Suprapubic skin (tissue), 4 donors: ENCODE results near the gene NEGR1. TPM values are rescaled to one million over a fixed set of nuclear protein-coding genes. Genes with fewer than 3 reads are reported as not detected.

ENCODE experiments used
- DNase-seq, 2 donors: peaks; one replicate each; pipeline ENCODE4 v3.0.0-alpha.2; 2019; ENCODE audit warnings: low spot score in 2 of 2
- H3K27ac ChIP-seq: fragments of 200-600 bp; sonication (generic); one replicate; pipeline ENCODE4 v1.5.1; 2019
- H3K27me3 ChIP-seq: fragments of 200-600 bp; sonication (generic); one replicate; pipeline ENCODE4 v1.5.1; 2019
- H3K36me3 ChIP-seq: fragments of 200-600 bp; sonication (generic); one replicate; pipeline ENCODE4 v1.5.1; 2019
- H3K4me1 ChIP-seq: fragments of 200-600 bp; sonication (generic); one replicate; pipeline ENCODE4 v1.5.1; 2019
- H3K4me3 ChIP-seq: fragments of 200-600 bp; sonication (generic); one replicate; pipeline ENCODE4 v1.5.1; 2019; ENCODE audit warnings: mild to moderate bottlenecking
- H3K9me3 ChIP-seq: fragments of 200-600 bp; sonication (generic); one replicate; pipeline ENCODE4 v1.5.1; 2019
- EP300 ChIP-seq: sonication (generic); formaldehyde crosslinking; IDR thresholded peaks from one replicate; pipeline ENCODE4 v1.6.1; 2017; ENCODE audit warnings: antibody characterized with exemption
- POLR2A ChIP-seq, 2 donors: fragments of 450-650 bp; IDR thresholded peaks; one replicate each; pipeline ENCODE4 v1.6.1; 2017; ENCODE audit warnings: antibody characterized with exemption in 2 of 2, mild to moderate bottlenecking in 2 of 2, moderate library complexity in 2 of 2
- POLR2AphosphoS5 ChIP-seq, 3 donors: sonication (generic); formaldehyde crosslinking; IDR thresholded peaks; one replicate each; pipeline ENCODE4 v1.6.1; 2017; ENCODE audit warnings: antibody characterized with exemption in 3 of 3
- WGBS: methylation state at CpG from one replicate; pipeline ENCODE4 v1.1.5; 2018; 5-methylcytosine and 5-hydroxymethylcytosine counted together
- total RNA-seq, 4 donors: library from RNA; depleted of rRNA; stranded (reverse); fragments of >200 nt; gene quantifications; one replicate each; pipeline ENCODE4 v1.1.0, GENCODE V29; 2016
- TF ChIP-seq, protein P1 (sequence below), 2 donors: fragments of 200-600 bp in 1 of 2; fragments of 450-650 bp in 1 of 2; sonication (generic) in 1 of 2; IDR thresholded peaks; one replicate each; pipeline ENCODE4 v1.5.1; 2016 to 2019; ENCODE audit warnings: antibody characterized with exemption in 2 of 2, mild to moderate bottlenecking in 1 of 2, moderate library complexity in 1 of 2

The NEGR1 gene
- total RNA-seq, 4 donors from 2014 or later: 3.0 to 9.9 (median 3.8) TPM

DNA sequence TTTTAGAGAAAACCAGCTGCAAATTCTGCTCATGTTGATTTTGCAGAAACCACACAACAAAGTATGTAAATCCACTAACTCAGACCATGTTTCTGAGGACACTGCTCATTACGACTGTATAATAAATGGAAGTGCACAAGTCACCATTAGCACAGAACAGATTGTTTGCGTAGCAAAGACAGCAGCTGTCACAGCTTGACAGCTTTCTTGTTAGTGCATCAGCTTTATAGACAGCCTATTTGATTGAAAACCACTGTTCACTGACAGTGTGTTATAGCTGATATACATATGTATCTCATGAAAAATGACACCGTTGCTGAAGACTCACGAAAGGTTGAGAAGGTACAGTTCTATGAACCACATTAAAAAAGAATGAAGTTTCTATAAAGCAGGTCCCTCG lies 641.3 kb downstream of the NEGR1 start:
- Histone ChIP-seq H3K27me3 (no peaks in the 10 kb centered on the region), H3K36me3 (no peaks in the 10 kb centered on the region), H3K4me1 (no peaks in the 10 kb centered on the region), H3K4me3 (no peak overlapping the region), H3K9me3 (no peaks in the 10 kb centered on the region), H3K27ac (no peak overlapping the region)
- TF ChIP-seq EP300: no peak
- no peak for TF ChIP-seq POLR2AphosphoS5 (IDR thresholded peaks at IDR 0.05)
- no peak for TF ChIP-seq POLR2A (IDR thresholded peaks at IDR 0.05)
- TF ChIP-seq, protein P1, sequence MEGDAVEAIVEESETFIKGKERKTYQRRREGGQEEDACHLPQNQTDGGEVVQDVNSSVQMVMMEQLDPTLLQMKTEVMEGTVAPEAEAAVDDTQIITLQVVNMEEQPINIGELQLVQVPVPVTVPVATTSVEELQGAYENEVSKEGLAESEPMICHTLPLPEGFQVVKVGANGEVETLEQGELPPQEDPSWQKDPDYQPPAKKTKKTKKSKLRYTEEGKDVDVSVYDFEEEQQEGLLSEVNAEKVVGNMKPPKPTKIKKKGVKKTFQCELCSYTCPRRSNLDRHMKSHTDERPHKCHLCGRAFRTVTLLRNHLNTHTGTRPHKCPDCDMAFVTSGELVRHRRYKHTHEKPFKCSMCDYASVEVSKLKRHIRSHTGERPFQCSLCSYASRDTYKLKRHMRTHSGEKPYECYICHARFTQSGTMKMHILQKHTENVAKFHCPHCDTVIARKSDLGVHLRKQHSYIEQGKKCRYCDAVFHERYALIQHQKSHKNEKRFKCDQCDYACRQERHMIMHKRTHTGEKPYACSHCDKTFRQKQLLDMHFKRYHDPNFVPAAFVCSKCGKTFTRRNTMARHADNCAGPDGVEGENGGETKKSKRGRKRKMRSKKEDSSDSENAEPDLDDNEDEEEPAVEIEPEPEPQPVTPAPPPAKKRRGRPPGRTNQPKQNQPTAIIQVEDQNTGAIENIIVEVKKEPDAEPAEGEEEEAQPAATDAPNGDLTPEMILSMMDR (IDR thresholded peaks at IDR 0.05): no peak
- DNase-seq: no peak
- 86% methylated on average over 5 of the region's 5 CpGs for WGBS

DNA sequence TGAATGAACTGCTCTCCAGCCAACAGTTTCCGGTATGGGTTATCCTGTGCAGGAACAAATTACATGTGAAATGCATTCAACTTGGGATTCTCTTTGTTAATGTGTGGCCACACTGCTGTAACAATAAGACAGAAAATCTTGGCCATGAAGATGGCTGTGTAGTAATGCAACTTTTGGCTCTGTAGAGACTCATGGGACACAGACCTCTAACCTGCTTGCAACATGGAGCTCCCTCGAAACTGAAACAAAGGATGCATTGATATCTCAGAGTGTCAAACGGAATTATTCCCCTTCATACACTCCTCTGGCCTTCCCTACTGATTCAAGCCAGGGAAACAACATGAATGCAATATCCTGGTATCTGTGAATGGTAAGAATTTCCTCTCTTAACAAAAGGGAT lies 642.2 kb downstream of the NEGR1 start:
- DNase-seq: no peak
- no peak overlapping the region for H3K27ac ChIP-seq
- H3K36me3 ChIP-seq: no peaks in the 10 kb centered on the region
- H3K4me1 ChIP-seq: no peaks in the 10 kb centered on the region
- H3K4me3 ChIP-seq: no peak overlapping the region
- WGBS: 82% methylated on average over 3 of the region's 3 CpGs
- no peaks in the 10 kb centered on the region for H3K9me3 ChIP-seq
- TF ChIP-seq, protein P1 (IDR thresholded peaks at IDR 0.05): no peak
- TF ChIP-seq POLR2A (IDR thresholded peaks at IDR 0.05): no peak
- TF ChIP-seq EP300: no peak
- no peak for TF ChIP-seq POLR2AphosphoS5 (IDR thresholded peaks at IDR 0.05)
- H3K27me3 ChIP-seq: no peaks in the 10 kb centered on the region

DNA sequence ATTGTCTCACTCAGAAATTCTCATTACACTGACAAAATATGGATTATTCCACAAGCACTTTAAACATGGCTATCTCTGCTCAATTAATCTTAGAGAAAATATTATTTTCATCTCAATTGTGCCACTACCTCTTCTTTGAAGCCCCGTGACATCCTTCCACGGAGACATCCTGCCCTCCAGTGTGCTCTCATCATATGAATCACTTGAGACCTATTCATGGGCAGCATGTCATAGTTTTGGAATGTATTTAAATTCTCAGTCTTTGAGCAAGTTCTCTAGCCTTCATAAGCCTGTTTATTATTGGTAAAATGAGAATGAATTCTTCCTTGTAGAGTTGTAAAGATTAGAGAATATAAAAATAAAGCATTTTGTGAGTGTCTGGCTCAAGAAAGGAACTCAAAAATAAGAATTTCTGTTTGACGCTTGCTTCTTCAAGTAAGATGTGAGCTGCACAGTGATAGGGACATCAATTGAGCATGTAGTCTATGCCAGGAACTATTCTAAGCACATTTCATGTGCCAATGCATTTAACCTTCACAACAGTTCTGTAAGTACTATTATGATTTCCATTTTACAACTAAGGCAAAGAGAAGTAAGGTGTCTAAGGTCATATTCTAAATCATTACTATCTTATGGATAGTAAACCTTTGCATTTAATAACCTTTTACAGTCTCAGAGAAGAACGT lies 644.1 kb downstream of the NEGR1 start:
- no peaks in the 10 kb centered on the region for H3K27me3 ChIP-seq
- H3K36me3 ChIP-seq: no peaks in the 10 kb centered on the region
- H3K27ac ChIP-seq: no peak overlapping the region
- WGBS: 59% methylated on average over 4 of the region's 4 CpGs
- no peaks in the 10 kb centered on the region for H3K9me3 ChIP-seq
- DNase-seq: no peak
- TF ChIP-seq, protein P1 (IDR thresholded peaks at IDR 0.05): no peak
- no peak for TF ChIP-seq EP300
- no peak for TF ChIP-seq POLR2AphosphoS5 (IDR thresholded peaks at IDR 0.05)
- no peak for TF ChIP-seq POLR2A (IDR thresholded peaks at IDR 0.05)
- H3K4me3 ChIP-seq: no peak overlapping the region
- H3K4me1 ChIP-seq: no peaks in the 10 kb centered on the region

DNA sequence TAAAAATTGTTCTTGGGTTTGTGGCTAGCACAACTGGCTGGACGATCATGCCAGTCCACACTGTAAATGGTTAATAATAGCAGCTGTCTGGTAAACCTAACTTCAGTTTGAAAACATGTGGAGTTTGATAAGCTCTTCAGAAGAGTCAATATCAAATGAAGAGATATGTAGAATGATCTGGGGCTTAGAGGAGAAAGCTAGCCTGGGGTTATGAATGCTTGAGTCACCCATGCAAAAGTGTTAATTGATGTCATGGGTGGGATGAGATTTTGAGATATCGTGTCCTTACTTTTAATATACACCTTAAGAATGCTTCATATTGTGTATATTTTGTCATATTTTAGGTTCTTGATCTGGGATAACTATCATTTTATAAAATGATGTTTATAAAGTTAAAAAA lies 646.8 kb downstream of the NEGR1 start:
- H3K4me3 ChIP-seq: no peak overlapping the region
- no peak overlapping the region for H3K27ac ChIP-seq
- 87% methylated on average over 2 of the region's 2 CpGs for WGBS
- no peaks in the 10 kb centered on the region for H3K9me3 ChIP-seq
- H3K36me3 ChIP-seq: no peaks in the 10 kb centered on the region
- H3K4me1 ChIP-seq: no peaks in the 10 kb centered on the region
- H3K27me3 ChIP-seq: no peaks in the 10 kb centered on the region
- DNase-seq: no peak
- no peak for TF ChIP-seq POLR2A (IDR thresholded peaks at IDR 0.05)
- TF ChIP-seq EP300: no peak
- no peak for TF ChIP-seq POLR2AphosphoS5 (IDR thresholded peaks at IDR 0.05)
- TF ChIP-seq, protein P1 (IDR thresholded peaks at IDR 0.05): no peak

DNA sequence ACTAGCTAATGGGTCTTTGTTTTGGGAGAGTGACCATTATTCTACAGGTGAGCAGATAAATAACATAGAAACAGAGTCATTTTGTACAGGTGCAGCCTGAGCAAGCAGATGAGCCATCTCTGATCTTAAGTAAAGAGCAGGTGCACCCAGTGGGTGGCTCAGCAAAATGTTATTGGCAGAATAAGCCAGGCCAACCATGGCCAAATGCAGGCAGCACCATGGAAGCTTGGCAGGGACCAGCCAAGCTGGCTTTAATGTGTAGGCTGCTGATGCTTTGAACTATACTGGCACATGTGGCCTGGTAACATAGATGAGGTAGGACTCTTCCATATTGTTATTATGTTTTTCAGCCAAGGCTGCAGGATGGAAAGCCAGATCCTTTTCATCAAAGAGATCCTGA lies 648.2 kb downstream of the NEGR1 start:
- H3K4me1 ChIP-seq: no peaks in the 10 kb centered on the region
- no peak for DNase-seq
- no peaks in the 10 kb centered on the region for H3K9me3 ChIP-seq
- TF ChIP-seq EP300 (no peak), POLR2AphosphoS5 (IDR thresholded peaks at IDR 0.05) (no peak), POLR2A (IDR thresholded peaks at IDR 0.05) (no peak)
- TF ChIP-seq, protein P1 (IDR thresholded peaks at IDR 0.05): no peak
- no peak overlapping the region for H3K27ac ChIP-seq
- H3K36me3 ChIP-seq: no peaks in the 10 kb centered on the region
- no peaks in the 10 kb centered on the region for H3K27me3 ChIP-seq
- H3K4me3 ChIP-seq: no peak overlapping the region
